Stomach (tissue), 4 donors: ENCODE results near the gene EMC6.

Experiments used
- EP300 ChIP-seq: sonication (generic); formaldehyde crosslinking; IDR thresholded peaks from one replicate; pipeline ENCODE4 v1.6.1; 2017; ENCODE audit warnings: antibody characterized with exemption
- POLR2A ChIP-seq, 4 donors: fragments of 450-650 bp; IDR thresholded peaks; one replicate each; pipeline ENCODE4 v1.6.1; 2016; ENCODE audit warnings: antibody characterized with exemption in 4 of 4, control low read depth in 2 of 4, mild to moderate bottlenecking in 1 of 4, moderate library complexity in 1 of 4
- POLR2AphosphoS5 ChIP-seq, 3 donors: sonication (generic); formaldehyde crosslinking; IDR thresholded peaks; one replicate each; pipeline ENCODE4 v1.6.1; 2016; ENCODE audit warnings: antibody characterized with exemption in 3 of 3
- TF ChIP-seq, protein P1 (sequence below), 7 experiments: fragments of 450-650 bp in 4 of 7; fragments of 200-600 bp in 3 of 7; sonication (generic) in 3 of 7; IDR thresholded peaks; one replicate each; pipeline ENCODE4 v1.5.1; 2016 to 2019; ENCODE audit warnings: antibody characterized with exemption in 7 of 7, control low read depth in 2 of 7, mild to moderate bottlenecking in 1 of 7

DNA sequence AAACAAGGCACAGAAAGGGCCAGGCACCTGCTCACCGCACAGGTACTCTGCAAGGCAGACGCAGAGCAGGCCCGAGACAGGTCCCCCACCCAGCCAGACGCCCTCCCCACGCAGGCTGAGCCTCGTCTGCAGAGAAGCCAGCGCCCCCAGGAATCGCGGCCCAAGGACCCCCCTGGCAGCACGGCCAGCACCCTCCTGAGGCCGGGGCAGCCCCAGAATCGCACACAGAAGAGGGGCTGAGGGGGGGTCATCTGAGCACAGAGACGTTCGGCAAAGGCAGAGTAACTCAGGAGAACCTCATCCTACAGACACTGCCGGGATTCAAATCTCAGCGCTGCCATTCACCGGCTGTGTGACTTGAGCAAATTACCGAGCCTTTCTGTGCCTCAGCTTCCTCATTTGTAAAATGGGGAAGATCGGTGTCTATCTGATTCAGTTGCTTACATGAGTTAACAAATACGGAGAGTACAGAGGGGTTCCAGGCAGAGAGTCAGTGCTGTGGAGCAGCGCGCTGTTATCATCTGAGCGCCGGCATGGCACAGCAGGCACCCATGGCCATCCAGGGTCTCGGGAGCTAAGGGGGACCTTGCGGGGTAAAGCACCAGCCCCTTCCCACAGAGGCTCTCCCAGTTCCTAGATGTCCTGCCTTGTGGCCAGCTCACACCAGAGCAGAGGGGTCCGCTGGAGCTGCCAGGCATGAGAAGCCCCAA, 10.4 kb downstream of the EMC6 start:
- TF ChIP-seq, protein P1, sequence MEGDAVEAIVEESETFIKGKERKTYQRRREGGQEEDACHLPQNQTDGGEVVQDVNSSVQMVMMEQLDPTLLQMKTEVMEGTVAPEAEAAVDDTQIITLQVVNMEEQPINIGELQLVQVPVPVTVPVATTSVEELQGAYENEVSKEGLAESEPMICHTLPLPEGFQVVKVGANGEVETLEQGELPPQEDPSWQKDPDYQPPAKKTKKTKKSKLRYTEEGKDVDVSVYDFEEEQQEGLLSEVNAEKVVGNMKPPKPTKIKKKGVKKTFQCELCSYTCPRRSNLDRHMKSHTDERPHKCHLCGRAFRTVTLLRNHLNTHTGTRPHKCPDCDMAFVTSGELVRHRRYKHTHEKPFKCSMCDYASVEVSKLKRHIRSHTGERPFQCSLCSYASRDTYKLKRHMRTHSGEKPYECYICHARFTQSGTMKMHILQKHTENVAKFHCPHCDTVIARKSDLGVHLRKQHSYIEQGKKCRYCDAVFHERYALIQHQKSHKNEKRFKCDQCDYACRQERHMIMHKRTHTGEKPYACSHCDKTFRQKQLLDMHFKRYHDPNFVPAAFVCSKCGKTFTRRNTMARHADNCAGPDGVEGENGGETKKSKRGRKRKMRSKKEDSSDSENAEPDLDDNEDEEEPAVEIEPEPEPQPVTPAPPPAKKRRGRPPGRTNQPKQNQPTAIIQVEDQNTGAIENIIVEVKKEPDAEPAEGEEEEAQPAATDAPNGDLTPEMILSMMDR (IDR thresholded peaks at IDR 0.05) = no peak
- no peak for TF ChIP-seq POLR2A (IDR thresholded peaks at IDR 0.05)
- TF ChIP-seq EP300 = no peak
- TF ChIP-seq POLR2AphosphoS5 (IDR thresholded peaks at IDR 0.05) = no peak
